ENCODE measurements around the gene NINJ2.

NINJ2 gene

GRCh38 chr12:574475-575128 lies 88.6 kb downstream of the NINJ2 start:
- TF ChIP-seq, protein P1, sequence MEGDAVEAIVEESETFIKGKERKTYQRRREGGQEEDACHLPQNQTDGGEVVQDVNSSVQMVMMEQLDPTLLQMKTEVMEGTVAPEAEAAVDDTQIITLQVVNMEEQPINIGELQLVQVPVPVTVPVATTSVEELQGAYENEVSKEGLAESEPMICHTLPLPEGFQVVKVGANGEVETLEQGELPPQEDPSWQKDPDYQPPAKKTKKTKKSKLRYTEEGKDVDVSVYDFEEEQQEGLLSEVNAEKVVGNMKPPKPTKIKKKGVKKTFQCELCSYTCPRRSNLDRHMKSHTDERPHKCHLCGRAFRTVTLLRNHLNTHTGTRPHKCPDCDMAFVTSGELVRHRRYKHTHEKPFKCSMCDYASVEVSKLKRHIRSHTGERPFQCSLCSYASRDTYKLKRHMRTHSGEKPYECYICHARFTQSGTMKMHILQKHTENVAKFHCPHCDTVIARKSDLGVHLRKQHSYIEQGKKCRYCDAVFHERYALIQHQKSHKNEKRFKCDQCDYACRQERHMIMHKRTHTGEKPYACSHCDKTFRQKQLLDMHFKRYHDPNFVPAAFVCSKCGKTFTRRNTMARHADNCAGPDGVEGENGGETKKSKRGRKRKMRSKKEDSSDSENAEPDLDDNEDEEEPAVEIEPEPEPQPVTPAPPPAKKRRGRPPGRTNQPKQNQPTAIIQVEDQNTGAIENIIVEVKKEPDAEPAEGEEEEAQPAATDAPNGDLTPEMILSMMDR (IDR thresholded peaks at IDR 0.05; ENCODE audit: control insufficient read depth, extremely low read depth, insufficient read depth), result no peak
- H3K4me3 ChIP-seq (ENCODE audit: low read depth, low read length), result no peak overlapping the region
- DNase-seq (ENCODE audit: low read depth), result no peak

- TF ChIP-seq, protein P1 (IDR thresholded peaks at IDR 0.05; ENCODE audit: control insufficient read depth, extremely low read depth, insufficient read depth), result no peak
- no peak for DNase-seq (ENCODE audit: low read depth)
- no peak overlapping the region for H3K4me3 ChIP-seq (ENCODE audit: low read depth, low read length)
Measured at GRCh38 chr12:573232-573631, 90.0 kb downstream of the NINJ2 start.

- DNase-seq (ENCODE audit: low read depth), result no peak
- no peak overlapping the region for H3K4me3 ChIP-seq (ENCODE audit: low read depth, low read length)
- TF ChIP-seq, protein P1 (IDR thresholded peaks at IDR 0.05; ENCODE audit: control insufficient read depth, extremely low read depth, insufficient read depth), result no peak
Measured at GRCh38 chr12:572532-572899, 90.7 kb downstream of the NINJ2 start.

- no peak overlapping the region for H3K4me3 ChIP-seq (ENCODE audit: low read depth, low read length)
- TF ChIP-seq, protein P1 (IDR thresholded peaks at IDR 0.05; ENCODE audit: control insufficient read depth, extremely low read depth, insufficient read depth), result no peak
- no peak for DNase-seq (ENCODE audit: low read depth)
Measured at GRCh38 chr12:571795-572531, 91.3 kb downstream of the NINJ2 start.

GRCh38 chr12:570921-571794 lies 92.1 kb downstream of the NINJ2 start:
- TF ChIP-seq, protein P1 (IDR thresholded peaks at IDR 0.05; ENCODE audit: control insufficient read depth, extremely low read depth, insufficient read depth), result no peak
- no peak for DNase-seq (ENCODE audit: low read depth)
- no peak overlapping the region for H3K4me3 ChIP-seq (ENCODE audit: low read depth, low read length)

DNA sequence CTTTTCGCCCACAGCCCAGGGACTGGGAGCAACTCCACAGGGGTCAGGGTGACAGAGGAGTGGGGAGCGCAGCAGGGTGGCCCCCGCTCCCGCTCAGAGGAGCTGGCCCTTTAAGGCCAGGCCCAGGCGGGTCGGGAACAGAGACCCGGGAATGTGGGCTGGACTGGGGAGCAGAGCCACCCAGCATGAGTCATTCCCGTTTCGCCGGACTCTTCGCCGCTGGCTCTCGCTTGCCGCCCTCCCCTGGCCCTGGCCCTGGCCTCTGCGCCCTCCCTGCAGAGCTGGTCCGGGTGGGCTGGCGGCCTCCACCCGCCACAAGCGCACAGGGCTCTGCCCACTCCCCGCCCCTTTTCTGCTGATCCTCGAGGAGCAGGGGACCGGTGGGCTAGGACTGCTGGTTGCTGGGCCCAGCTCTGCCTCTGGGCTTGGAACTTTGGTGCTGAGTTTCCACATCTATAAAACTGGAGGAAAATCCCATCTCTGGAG lies 92.8 kb downstream of the NINJ2 start:
- TF ChIP-seq, protein P1 (IDR thresholded peaks at IDR 0.05; ENCODE audit: control insufficient read depth, extremely low read depth, insufficient read depth), result no peak
- DNase-seq (ENCODE audit: low read depth), result no peak
- no peak overlapping the region for H3K4me3 ChIP-seq (ENCODE audit: low read depth, low read length)

Data from LNCaP clone FGC (cell line).